ENCODE measurements around the gene SBF2. TPM values are rescaled to one million over a fixed set of nuclear protein-coding genes. Genes with fewer than 3 reads are reported as not detected.
"Not testable (repeated sequence)": the region's sequence is repeated elsewhere in the genome, so short reads cannot be mapped to it uniquely, and the experiment has no call there.

SBF2 gene
- polyA plus RNA-seq, 3 donors = 50.0 to 53.0 (median 51.4) TPM

DNA sequence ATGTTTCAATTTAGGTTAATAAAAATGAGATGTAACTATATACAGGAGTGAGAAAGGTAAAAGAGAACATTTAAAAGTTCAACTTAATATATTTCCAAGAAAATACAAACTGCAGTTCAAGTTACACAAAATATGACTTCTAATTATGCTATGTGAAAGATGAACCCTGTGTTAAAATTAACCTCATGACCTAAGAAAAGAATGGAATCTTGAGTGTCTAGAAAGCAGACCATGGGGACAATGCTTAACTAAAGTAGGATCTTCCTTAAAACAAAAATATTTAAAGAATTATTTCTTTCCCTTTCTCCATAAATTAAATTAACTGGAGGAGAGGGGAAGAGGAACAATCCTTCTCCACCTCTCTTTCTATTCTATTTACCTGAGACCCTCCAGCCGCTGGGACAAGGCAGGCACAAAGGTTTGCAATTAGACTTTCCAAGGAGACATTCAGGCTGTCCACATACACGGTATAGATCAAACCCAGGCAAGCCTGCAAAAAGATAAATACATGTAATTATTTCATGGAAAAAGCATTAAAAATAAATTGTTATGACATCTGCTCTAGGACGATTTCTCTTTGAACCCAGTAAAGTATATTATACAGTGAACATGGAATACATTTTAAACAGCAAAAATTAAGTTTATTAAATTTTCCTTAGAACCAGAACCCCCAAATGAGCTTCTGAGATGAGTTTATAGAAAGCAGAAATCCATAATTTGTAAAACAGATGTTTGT is 264.5 kb downstream of the SBF2 start:
- no peak for DNase-seq (ENCODE audit: low read depth in 3 of 3, low spot score in 2 of 3)

GRCh38 chr11:10026514-10026913 is 267.5 kb downstream of the SBF2 start:
- DNase-seq (ENCODE audit: low read depth in 3 of 3, low spot score in 2 of 3) = no peak

- DNase-seq (ENCODE audit: low read depth in 3 of 3, low spot score in 2 of 3) = no peak
These were observed 270.8 kb downstream of the SBF2 start for GRCh38 chr11:10023212-10023611.

DNA sequence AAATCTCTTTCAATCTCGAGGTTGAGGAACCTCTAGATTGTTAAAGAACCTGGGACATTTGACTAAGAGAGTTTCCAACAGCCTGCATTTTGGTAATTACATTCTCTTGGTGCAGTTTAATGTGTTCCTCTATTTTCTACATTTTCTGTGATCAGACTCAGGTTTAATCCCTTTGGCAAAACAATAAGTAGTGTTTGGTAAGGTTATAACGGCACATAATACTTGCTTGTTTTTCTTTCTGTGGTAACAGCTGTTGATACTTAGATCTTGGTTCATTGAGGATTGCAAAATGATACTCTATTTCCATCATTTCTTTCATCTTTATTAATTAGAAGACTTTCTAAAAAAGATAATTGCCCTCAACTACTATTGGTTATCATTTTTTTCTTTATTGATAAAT is 271.3 kb downstream of the SBF2 start:
- DNase-seq (ENCODE audit: low read depth in 3 of 3, low spot score in 2 of 3) = no peak

DNA sequence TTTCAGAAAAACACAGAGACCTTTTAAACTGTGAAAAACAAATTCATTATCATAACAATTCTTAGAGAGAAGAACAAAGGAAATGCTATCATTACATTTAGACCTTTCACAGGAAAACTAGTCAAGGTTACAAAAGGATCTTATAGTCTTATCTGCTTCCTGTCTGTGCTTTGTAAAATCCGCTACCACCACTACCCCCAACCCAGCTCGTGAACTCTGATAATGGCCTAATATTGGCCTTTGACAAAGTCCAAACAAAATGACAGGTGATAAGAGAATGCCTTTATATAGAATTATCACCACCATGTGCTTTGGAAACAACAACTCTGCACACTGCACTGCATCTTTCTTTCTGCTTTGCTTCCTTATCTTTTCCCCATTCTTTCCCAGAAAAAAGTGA is 272.5 kb downstream of the SBF2 start:
- DNase-seq (ENCODE audit: low read depth in 3 of 3, low spot score in 2 of 3) = no peak

GRCh38 chr11:10019906-10020682 is 273.9 kb downstream of the SBF2 start:
- no peak for DNase-seq (ENCODE audit: low read depth in 3 of 3, low spot score in 2 of 3)

GRCh38 chr11:10017911-10018310 is 276.1 kb downstream of the SBF2 start:
- no peak for DNase-seq (ENCODE audit: low read depth in 3 of 3, low spot score in 2 of 3)

GRCh38 chr11:10017050-10017449 is 277.0 kb downstream of the SBF2 start:
- DNase-seq (ENCODE audit: low read depth in 3 of 3, low spot score in 2 of 3) = no peak

DNA sequence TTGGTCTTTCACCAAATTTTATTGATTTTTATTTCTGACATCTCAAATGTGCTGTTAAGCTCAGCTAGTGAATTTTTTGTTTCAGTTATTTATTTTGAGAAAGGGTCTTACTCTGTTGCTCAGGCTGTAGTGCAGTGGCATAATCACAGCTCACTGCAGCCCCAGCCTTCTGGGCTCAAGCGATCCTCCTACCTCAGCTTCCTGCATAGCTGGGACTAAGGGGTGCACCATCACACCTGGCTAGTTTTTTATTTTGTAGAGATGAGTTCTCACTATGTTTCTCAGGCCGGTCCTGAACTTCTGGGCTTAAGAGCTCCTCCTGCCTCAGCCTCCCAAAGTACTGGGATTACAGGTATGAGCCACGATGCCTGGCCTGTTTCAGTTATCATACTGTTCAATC is 282.0 kb downstream of the SBF2 start:
- DNase-seq (ENCODE audit: low read depth in 3 of 3, low spot score in 2 of 3) = no peak

DNA sequence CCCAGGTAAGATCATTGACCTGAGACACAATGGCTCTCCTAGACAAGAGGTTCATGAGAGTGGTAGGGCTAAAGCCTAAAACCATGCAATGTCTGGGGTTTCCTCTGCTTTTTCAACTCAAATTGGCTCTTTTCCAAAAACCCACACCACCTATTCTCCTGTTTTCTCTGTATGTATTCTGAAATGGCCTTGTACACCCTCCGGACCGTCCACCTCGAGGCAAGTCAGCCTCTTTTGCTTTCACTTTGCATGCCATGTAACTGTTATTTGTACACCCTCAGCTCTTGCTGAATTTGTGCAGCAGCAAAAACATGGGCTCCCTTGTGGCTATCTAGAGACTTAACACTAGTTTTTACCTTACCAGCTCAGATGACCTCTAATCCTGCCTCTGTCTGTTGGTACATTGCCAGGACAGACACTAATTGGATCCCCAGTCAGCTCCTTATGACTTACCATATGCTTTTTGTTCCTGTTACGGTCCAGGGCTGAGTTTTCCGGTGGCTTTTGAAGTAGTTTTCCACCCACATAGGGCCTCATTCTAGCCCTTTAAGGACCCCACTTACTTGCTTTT is 288.0 kb downstream of the SBF2 start:
- DNase-seq (ENCODE audit: low read depth in 3 of 3, low spot score in 2 of 3) = no peak

DNA sequence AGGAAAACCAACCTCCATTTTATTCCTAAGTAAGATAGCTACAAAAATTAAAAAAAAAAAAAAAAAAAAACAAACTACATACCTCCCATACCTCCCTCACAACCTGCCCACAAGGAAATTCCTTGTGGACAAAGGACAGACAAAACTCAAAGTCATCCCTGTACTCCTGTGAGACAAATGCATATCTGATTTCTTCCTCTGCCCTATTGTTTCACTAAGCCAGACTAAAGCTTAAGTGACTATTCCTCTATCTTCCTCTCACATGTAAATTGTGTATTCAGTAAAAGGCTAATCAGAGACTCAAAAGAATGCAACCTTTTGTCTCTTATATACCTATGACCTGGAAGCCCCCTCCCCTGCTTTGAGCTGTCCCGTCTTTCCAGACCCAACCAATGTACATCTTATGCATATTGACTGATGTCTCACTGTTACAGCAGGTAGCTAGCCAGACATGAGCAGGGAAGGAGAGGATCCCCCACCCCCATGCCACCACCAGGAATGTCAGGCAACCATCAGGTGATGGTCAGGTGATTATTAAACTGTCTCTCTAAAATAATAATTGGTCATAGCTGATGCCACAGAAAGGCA is 289.4 kb downstream of the SBF2 start:
- DNase-seq (ENCODE audit: low read depth in 3 of 3, low spot score in 2 of 3) = no peak

- no peak for DNase-seq (ENCODE audit: low read depth in 3 of 3, low spot score in 2 of 3)
These were observed 291.8 kb downstream of the SBF2 start for GRCh38 chr11:10002221-10002620.

DNA sequence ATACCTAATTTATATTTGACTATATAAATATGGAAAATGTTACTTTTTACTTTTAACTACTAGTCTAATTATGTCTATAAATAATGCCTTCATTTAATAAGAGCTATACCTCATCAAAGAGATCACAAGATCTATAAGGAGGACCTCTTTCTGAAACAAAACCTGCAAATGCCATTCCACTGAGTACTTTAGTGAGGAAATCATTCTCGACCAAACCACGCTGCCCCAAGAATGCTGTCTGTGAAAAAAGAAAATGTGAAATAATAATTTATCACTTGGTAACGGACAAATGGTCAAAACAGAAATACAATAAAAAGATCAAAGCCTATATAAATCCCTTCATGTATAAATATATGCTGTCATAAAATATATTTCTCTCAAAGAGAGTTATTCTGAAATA is 301.7 kb downstream of the SBF2 start:
- no peak for DNase-seq (ENCODE audit: low read depth in 3 of 3, low spot score in 2 of 3)

DNA sequence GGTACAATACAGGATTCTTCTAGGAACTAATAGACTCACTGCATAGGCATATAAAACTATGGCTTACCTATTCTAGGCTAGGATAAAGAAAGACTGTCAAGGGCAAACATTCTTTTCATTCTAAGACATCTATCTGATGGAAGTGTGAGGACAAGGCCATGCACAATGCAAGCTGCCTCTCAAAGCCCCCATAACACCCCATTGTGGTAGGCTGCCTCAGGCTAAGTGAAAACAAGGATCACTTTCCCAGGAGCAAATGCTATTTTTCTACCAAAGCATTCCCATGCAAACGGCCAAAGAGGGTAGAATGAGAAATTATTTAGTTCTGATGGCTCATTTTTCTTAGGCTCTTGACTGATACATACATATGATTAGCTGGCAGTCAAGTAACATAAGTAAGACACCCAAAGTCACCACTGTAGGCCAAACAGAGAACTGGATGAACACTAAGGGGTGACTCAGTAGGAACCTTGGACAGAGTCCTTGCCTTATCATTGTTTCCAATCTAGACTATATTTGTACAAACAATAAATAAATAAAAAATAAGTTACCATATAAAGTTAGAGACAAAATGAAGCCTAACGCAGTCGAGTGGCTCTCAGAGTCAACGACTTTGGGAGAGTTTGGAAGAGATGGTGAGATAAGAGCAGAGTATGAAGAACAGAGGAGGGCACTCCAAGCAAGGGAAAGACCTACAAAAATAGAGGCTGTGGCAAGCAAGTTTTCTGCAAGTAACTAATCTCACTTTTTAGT is 303.6 kb downstream of the SBF2 start:
- no peak for DNase-seq (ENCODE audit: low read depth in 3 of 3, low spot score in 2 of 3)

DNA sequence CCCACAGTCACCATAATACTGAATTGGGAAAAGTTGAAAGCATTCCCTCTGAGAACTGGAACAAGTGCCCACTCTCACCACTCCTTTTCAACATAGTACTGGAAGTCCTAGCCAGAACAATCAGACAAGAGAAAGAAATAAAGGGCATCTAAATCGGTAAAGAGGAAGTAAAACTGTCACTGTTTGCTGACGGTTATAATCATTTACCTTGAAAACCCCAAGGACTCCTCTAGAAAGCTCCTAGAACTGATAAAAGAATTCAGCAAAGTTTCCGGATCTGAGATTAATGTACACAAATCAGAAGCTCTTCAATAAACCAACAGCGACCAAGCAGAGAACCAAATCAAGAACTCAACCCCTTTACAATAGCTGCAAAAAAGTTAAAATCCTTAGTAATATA is 306.7 kb downstream of the SBF2 start:
- DNase-seq (ENCODE audit: low read depth in 3 of 3, low spot score in 2 of 3) = not testable (repeated sequence)

- no peak for DNase-seq (ENCODE audit: low read depth in 3 of 3, low spot score in 2 of 3)
These were observed 311.0 kb downstream of the SBF2 start for GRCh38 chr11:9982796-9983579.

DNA sequence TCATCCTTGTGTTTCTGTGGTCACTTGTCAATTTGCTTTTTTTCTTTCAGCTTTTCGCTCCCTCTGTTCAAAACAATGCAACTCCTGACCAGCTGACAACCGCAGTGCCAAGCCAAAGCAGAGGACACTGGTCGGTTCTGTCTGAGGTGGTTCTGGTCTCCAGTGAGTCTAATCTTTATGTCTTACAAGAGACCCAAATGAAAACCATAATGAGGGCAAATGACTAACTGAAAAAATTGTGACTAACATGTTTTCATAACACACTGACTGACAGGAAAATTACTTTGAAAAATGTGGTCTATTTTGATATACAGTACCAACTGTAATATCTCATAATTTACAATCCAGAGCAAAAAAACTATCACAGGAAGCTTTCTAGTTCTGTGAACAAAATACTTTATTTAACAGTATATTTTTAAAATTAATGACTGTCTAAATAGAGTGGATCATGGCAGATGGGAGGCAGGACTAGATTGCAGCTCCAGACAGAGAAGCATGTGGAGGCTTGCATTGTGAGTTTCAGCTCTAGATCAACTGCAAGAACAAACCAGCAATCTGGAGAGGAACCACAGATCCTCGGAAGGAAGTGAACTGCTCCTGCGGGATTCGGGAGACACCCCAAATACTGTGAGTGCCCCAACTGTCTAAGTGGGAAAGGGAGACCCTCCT is 311.8 kb downstream of the SBF2 start:
- DNase-seq (ENCODE audit: low read depth in 3 of 3, low spot score in 2 of 3) = no peak

- DNase-seq (ENCODE audit: low read depth in 3 of 3, low spot score in 2 of 3) = no peak
These were observed 313.1 kb downstream of the SBF2 start for GRCh38 chr11:9980931-9981330.

DNA sequence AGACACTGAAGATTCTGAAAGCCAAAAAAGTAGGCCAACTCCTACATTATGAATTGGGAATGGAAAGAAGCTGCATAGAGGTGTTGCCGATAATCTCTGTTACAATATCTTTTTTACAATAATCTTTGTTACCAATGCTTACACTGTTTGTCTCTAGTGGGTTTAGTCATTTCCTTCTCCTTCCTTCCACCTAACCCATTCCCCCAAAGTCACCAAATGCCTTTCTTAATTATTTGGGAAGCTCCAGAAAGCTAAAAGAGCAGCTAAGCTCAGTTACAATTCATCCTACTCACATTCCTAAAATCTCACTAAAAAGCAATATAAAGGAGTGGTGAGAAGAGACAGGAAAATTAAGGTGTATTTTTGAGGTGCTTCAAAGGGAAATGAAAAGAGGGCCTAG is 316.5 kb downstream of the SBF2 start:
- DNase-seq (ENCODE audit: low read depth in 3 of 3, low spot score in 2 of 3) = no peak

- DNase-seq (ENCODE audit: low read depth in 3 of 3, low spot score in 2 of 3) = no peak
These were observed 319.6 kb downstream of the SBF2 start for GRCh38 chr11:9974375-9974774.

All from right renal cortex interstitium (tissue), 3 donors.